Measurements from ENCODE around the gene B4GALT1.
"Not testable (repeated sequence)": the region's sequence is repeated elsewhere in the genome, so short reads cannot be mapped to it uniquely, and the experiment has no call there.

Gene B4GALT1

DNA sequence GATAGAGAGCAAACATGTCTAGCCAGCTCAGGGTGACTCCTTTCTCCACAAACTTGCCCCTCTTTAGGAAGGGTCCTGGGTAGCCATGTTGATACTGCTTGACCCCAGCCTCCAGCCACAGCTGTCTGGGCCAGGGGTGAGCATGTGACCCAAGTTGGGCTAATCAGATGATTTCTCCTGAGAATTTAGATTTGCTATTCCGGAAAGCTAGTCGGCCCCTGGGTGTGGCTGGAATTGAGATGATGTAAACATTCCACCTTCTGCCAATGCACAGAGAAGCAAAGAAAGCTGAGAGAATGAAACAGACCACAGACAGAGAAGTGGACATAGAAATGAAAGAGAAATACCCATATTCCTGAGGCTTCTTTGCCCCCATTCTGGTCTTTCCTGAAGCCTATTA lies 17.8 kb upstream of the B4GALT1 start:
- DNase-seq (ENCODE audit: low read depth): no peak

GRCh38 chr9:33182519-33182918 lies 15.4 kb upstream of the B4GALT1 start:
- DNase-seq (ENCODE audit: low read depth): no peak

GRCh38 chr9:33180526-33181184 lies 13.5 kb upstream of the B4GALT1 start:
- no peak for DNase-seq (ENCODE audit: low read depth)

DNA sequence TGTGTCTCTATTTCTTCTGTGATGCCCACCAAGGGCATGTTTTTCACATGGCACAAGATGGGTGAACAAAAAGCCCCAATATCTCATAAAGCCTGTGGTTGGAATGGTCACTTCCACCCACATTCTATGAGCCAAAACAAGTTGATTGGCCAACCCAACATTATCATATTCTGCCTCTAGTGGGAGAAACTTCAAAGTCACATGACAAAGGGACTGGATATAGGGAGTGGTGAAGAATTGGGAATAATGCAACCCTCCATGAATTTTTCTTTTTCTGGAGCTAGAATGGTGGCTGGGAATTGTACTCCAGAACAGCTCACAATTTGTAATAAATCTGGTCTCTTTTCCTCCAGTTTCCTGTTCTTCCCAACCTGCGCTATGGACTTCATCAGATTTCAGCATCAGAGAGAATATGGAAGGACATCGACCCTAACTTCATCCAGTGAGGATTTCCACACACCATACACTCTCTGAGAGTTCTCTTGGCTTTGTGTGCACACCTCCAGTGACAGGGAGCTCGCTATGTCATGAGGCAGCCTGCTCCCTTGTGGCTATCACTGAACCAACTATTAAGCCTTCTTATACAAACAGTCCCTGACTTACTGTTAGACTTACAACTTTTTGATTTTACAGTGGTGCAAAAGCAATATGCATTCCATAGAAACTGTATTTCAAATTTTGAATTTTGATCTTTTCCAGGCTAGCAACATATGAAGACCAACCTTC lies 12.0 kb upstream of the B4GALT1 start:
- DNase-seq (ENCODE audit: low read depth): no peak

GRCh38 chr9:33177639-33178038 lies 10.5 kb upstream of the B4GALT1 start:
- no peak for DNase-seq (ENCODE audit: low read depth)

- DNase-seq (ENCODE audit: low read depth): no peak
Observed at GRCh38 chr9:33177086-33177485, 9.9 kb upstream of the B4GALT1 start.

DNA sequence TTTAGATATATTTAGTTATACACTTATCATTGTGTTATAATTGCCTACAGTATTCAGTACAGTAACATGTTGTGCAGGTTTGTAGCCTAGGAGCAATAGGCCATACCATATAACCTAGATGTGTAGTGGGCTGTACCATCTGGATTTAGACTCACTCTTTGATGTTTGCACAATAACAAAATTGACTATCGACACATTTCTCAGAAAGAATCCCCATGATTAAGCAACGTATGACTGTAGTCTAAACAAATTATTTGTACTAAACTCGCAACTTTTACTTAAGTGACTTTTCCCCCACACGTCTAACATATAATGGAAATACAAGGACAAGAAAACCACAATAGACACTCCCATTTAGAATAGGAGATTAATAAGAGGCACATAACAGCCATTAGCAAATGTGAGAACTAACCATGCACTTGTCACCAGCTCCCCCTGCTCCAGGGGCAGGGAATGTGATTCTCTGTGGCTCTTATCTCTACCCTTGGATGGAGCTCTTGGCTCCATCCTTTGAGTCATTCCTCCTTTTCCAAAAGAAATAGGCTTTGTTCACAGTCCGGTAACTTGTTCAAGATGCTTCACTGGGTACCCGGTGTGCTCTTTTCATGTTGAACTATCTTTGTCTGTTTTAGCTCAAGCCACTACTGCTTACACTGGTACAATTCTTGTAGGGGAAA lies 8.7 kb upstream of the B4GALT1 start:
- DNase-seq (ENCODE audit: low read depth): no peak

GRCh38 chr9:33172256-33173238 lies 5.4 kb upstream of the B4GALT1 start:
- DNase-seq (ENCODE audit: low read depth): no peak

DNA sequence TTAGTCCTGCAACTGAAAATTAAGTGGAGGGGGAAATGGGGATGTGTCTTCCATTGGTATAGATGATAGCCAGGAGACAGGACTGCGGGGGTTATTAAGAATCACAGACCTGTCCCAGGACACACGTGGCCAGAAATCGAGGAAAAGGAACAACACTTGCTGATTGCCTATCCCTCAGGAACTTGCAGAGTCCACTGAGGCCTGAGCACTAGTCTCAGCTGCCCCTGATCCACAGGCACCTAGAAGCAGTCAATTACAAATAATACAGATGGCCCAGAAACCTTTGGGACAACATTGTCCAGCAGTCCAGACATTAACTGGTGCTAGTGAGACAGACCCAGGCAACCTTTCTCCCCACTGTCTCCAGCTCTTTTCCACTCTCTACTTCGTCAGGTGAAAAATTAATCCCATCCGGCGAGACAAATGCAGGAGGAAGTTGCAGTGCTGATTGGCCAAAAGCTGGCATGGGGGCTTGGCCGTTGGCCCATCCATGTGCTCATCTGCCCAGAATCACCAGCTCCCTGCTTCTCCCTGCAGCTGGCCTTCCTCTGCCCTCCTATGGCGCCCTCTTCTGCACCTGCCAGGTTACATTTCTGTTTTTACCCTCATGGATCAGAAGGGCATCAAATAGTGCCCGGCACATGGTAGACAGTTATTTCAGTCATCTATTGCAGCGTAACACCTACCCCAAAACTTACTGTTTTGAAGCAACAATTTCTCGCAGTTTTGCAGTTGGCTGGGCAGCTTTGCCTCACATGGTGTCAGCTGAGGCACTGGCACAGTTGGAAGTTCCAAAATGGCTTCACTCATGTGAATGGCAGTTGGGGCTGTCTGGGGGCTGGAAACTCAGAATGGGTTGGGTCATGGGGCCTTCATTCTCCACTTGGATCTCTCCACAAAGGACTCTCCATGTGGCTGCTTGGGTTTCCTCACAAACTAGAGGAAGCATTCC lies 3.6 kb upstream of the B4GALT1 start:
- DNase-seq (ENCODE audit: low read depth): no peak

DNA sequence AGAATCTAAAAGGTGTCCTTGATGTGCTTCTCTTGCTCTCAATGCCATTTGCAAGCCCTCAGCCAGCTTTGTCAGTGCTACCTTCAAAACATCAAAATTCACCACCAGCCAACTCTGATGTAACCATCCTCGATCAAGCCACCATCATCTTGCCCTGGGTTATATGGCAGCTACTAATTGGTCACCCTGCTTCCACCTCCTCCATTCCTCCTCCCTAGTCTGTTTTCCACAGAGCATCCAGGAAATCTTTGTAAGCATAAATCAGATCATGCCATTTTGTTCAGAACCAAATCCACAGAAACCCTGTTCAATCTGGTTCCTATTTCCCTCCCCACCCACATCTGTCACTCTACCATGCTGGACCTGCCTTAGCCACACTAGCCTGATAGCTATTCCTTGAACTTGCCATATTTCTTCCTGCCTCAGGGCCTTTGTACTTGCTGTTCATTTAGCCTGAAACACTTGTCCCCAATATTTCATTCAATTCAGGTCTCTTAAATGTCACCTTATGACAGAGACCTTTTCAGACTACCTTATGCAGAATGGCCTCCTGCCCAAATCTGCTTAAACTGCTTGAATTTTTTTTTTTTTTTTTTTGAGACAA lies 1.9 kb upstream of the B4GALT1 start:
- DNase-seq (ENCODE audit: low read depth): no peak

- no peak for DNase-seq (ENCODE audit: low read depth)
Observed at GRCh38 chr9:33167972-33168461, 881 bp upstream of the B4GALT1 start.

GRCh38 chr9:33166231-33167083 lies 679 bp downstream of the B4GALT1 start:
- no peak for DNase-seq (ENCODE audit: low read depth)

- no peak for DNase-seq (ENCODE audit: low read depth)
Observed at GRCh38 chr9:33165263-33166151, 1.6 kb downstream of the B4GALT1 start.

DNA sequence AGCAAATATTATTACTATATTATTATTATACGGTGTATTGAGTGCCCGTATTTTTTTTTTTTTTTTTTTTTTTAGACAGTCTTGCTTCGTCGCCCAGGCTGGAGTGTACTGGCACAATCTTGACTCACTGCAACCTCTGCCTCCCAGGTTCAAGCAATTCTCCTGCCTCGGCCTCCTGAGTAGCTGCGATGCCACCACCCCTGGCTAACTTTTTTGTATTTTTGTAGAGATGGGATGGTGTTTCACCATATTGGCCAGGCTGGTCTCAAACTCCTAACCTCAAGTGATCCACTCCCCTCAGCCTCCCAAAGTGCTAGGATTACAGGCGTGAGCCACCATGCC lies 2.2 kb downstream of the B4GALT1 start:
- DNase-seq (ENCODE audit: low read depth): not testable (repeated sequence)

DNA sequence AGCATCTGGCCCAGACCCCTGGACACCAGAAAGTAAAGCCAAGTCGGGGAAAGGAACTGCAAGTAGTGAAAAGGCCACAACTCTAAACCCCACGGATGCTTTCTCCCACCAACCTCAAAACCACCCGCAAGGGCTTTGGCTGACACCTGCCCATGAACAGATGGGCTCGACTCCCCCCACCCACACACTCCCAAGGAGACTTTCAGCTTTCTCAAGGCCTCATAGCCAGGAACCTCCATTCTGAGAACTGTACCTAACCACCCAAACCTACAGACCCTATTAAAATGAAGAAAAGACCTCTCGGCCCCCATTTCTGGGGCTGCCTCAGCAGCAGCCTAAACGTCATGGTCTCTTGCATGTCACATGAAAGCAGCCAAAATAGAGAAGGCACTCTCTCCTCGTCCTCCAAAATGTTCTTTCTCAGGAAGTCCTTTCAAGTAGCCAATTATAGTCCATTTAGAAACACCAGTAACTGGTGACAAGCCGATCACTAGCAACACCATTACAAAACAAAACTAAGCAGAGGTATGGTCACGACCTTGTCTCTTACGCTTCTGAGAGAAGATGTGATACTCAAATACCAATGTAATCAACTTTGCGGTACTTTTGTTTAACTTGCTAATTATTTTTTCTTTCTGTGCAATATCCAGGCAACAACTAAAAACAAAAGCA lies 2.9 kb downstream of the B4GALT1 start:
- DNase-seq (ENCODE audit: low read depth): no peak

DNA sequence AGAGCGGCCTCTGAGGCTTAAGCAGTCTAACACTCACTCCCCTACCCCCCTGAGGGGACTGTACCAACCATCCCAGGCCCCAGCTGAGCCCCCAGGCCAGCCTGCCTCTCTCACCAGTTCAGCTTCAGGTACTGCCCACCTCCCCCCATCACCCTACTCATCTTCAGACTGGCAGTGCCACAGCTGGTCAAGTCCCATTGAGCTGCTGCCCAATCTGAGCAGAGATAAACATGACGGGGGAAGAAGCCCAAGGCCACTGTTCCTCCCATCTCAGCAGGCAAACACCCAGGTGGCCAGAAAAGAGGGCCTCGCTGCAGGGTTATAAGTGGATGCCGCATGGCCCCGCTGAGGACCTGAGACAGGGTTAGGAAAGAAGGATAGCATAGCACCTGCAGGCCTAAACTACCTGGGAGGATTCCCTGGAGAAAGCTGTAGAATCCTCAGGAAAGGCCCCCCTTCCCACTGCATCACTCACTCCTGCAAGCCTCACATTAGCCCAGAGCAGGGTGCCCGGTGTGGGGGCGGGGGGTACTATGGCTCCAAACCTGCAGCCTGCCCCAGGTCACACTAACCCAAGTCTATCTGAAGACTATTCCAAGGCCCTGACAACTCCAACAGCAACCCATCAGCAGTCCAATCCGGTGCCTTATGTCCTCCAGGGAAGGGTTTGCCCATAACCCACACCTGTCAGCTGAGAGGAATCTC lies 3.6 kb downstream of the B4GALT1 start:
- no peak for DNase-seq (ENCODE audit: low read depth)

DNA sequence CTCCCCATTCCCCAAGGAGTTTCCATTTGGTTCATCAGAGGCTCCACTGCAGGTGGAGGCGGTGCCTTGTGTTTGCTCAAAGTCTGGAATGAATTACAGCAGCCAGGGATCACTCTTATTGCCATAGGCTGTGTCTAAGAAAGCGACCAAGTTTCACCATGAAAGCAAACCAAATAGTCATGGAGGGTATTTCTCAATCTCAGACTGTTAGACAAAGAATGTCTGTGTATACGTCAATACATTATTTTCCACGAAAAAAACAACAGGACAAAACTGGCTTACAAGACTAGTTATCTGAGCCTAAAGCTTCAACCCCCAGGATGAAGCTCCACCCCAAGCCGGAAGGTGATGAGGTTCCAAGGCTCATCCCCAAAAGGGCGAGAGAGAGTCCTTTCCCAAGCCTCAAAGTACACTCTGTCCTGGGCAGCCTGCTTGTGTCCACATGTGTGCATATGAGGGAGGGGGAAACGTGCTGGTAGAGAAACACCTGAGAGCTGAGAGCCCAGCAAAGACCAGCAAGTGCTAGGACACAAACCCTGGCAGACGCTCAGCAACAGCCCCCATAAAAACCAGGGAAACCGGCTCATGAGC lies 4.3 kb downstream of the B4GALT1 start:
- no peak for DNase-seq (ENCODE audit: low read depth)

Measured in T-helper 22 cell (primary cell).